BE2C (cell line): ENCODE data around the gene DYNLRB1.

ENCODE experiments used
- DNase-seq: peaks from one replicate; pipeline ENCODE4 v3.0.0-alpha.2; 2020
- H3K27me3 ChIP-seq: fragments of 250-450 bp; sonication (Bioruptor Pico); 2 replicates; pipeline ENCODE4 v1.5.1; 2020; ENCODE audit warnings: mild to moderate bottlenecking
- H3K36me3 ChIP-seq: fragments of 250-450 bp; sonication (Bioruptor Pico); 2 replicates; pipeline ENCODE4 v1.5.1; 2020; ENCODE audit warnings: mild to moderate bottlenecking
- H3K4me1 ChIP-seq: fragments of 250-450 bp; sonication (Bioruptor Pico); 2 replicates; pipeline ENCODE4 v1.5.1; 2020
- H3K4me3 ChIP-seq: 2 replicates; pipeline ENCODE4 v1.5.1; 2011; ENCODE audit warnings: low read depth, low read length
- H3K9me3 ChIP-seq: fragments of 250-450 bp; sonication (Bioruptor Pico); 2 replicates; pipeline ENCODE4 v1.5.1; 2020
- CTCF ChIP-seq: IDR thresholded peaks from 2 replicates; pipeline ENCODE4 v1.5.1; 2012; ENCODE audit warnings: mild to moderate bottlenecking, low read depth, low read length

The DYNLRB1 gene

DNA sequence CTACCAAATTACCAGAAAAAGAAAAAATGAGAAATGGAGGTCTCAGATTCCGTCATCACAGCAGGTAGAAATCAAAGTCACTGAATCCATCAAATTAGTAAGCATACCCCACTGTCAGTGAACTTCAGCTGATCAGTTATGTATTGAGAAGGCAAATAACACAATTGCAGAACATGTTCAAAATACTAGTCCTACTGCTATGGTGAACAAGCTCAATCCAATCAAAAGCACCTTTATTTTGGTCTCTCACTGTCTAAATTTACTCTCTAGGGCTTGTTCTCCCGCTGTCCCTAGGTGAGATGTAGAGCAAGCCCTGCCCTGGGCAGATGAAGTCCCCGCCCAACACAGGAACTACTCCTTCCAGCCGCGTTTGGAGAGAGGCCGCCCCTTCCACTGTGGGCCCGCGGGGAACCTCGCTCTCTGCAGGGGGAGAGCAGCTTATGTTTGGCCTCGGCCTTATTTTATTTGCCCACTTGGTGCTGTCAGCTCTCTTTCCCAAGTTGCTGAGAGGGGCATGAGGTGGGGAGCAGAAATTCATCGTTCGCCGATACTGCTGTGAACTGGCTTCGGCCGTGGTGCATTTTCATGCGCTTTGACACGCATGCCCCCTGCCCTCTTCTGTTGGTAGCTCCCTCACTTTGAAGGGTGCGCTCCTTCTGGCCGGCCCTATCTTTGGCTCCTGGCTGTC is 28.0 kb downstream of the DYNLRB1 start:
- H3K4me3 ChIP-seq: no peak overlapping the region
- H3K27me3 ChIP-seq: no peaks in the 10 kb centered on the region
- H3K4me1 ChIP-seq: no peaks in the 10 kb centered on the region
- DNase-seq: no peak
- no peak for TF ChIP-seq CTCF
- peaks cover 13% of the 10 kb centered on the region for H3K36me3 ChIP-seq
- no peaks in the 10 kb centered on the region for H3K9me3 ChIP-seq

- no peak for DNase-seq
- TF ChIP-seq CTCF: no peak
- Histone ChIP-seq H3K36me3 (no peaks in the 10 kb centered on the region), H3K4me1 (no peaks in the 10 kb centered on the region), H3K4me3 (no peak overlapping the region), H3K27me3 (no peaks in the 10 kb centered on the region), H3K9me3 (no peaks in the 10 kb centered on the region)
These were observed 30.5 kb downstream of the DYNLRB1 start for GRCh38 chr20:34546751-34547181.

DNA sequence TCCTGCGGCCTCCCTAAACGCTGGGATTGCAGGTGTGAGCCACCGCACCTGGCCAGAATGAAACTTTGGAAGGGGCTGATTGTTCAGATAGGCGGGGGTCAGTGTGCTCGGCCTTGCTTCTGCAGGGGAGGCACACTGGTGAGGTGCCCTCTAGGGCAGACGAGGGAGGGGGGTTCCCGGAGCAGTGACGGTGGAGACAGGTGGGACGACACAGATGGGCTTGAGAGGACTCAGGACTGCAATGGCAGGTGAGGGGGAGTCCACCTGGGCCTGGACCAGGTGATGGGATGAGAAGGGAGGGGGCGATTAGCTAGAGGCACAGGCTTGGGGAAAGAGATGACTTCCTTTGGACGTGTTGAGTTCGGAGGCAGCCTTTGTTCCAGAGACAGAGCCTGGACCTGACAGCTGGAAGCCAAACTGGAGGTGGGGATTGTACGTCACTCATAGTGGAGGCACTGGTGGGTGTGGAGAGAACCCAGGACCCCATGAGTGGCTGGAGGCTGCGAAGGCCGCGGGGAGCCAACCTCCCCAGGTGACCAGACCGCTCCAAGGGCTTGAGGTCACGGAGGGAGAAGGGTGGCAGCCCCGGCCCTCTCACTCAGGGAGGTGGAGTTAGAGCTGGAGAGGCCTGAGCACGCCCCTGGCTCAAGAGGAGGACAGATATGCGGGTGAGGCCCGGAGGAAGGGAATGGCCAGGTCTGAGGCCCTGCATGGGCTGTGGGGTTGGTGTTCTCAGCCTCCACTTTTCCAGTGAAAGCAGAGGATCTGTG is 31.8 kb downstream of the DYNLRB1 start:
- H3K9me3 ChIP-seq: no peaks in the 10 kb centered on the region
- DNase-seq: no peak
- H3K27me3 ChIP-seq: no peaks in the 10 kb centered on the region
- no peaks in the 10 kb centered on the region for H3K36me3 ChIP-seq
- no peak overlapping the region for H3K4me3 ChIP-seq
- no peaks in the 10 kb centered on the region for H3K4me1 ChIP-seq
- TF ChIP-seq CTCF: no peak

GRCh38 chr20:34549291-34549928 is 33.2 kb downstream of the DYNLRB1 start:
- no peaks in the 10 kb centered on the region for H3K27me3 ChIP-seq
- no peaks in the 10 kb centered on the region for H3K4me1 ChIP-seq
- no peaks in the 10 kb centered on the region for H3K36me3 ChIP-seq
- no peak for TF ChIP-seq CTCF
- no peak overlapping the region for H3K4me3 ChIP-seq
- H3K9me3 ChIP-seq: no peaks in the 10 kb centered on the region
- DNase-seq: no peak

DNA sequence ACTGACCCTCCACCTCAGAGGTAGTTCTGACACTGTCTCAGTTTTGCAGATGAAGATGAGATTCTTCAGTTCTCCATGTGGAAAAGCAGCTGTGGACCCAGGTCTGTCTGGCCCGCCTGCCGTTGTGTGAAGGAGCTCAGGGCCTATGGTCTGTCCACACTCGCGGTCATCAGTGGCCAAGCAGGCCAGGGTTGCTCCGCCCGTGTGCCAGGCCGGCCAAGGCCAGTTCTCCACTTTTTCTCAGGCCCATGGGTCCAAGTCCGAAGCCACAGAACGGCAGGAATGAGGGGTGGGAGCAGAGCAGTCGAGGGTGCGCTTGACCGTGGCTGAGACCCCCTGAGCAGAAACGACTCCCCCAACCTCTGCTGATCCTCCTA is 33.7 kb downstream of the DYNLRB1 start:
- Histone ChIP-seq H3K9me3 (no peaks in the 10 kb centered on the region), H3K27me3 (no peaks in the 10 kb centered on the region)
- TF ChIP-seq CTCF: no peak

DNA sequence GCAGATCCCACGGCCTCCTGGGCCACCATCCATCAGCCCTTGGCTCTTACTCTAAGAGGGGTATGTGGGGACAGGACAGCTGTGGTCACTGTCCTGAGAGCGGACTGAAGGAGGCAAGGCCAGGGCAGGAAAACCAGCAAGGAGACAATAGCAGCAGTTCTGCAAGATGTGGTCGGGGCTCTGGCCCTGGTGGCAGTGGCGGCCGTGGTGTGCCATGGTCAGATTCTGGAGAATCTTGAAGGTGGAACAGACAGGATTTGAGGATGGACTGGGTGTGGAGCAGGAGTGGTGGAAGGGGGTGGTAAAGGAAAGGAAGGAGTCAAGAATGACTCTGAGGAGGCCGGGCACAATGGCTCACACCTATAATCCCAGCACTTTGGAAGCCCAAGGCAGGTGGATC is 36.3 kb downstream of the DYNLRB1 start:
- Histone ChIP-seq H3K9me3 (no peaks in the 10 kb centered on the region), H3K4me1 (no peaks in the 10 kb centered on the region), H3K27me3 (no peaks in the 10 kb centered on the region), H3K4me3 (no peak overlapping the region), H3K36me3 (no peaks in the 10 kb centered on the region)
- TF ChIP-seq CTCF: no peak
- DNase-seq: no peak

More for the DNA sequence above, 33.7 kb downstream of the DYNLRB1 start:
- H3K4me3 ChIP-seq: no peak overlapping the region
- no peaks in the 10 kb centered on the region for H3K36me3 ChIP-seq
- no peak for DNase-seq
- H3K4me1 ChIP-seq: no peaks in the 10 kb centered on the region
